Natural killer cell (primary cell): ENCODE data around the gene OR6C76. TPM values are rescaled to one million over a fixed set of nuclear protein-coding genes. Genes with fewer than 3 reads are reported as not detected.

ENCODE experiments used
- ATAC-seq, 3 donors: fragments of 150-1000 bp in 2 of 3; fragments of 200-7000 bp in 1 of 3; cut with Tn5 transposase; 1 replicate in 1 of 3; 2 replicates in 2 of 3; pipeline ENCODE4 v1.10.0; 2021; ENCODE audit warnings: mild to moderate bottlenecking in 2 of 3, moderate library complexity in 2 of 3
- DNase-seq, 2 donors: peaks; one replicate each; pipeline versions ENCODE4 v3.0.0 to v3.0.0-alpha.2; 2013 to 2021; ENCODE audit warnings: mixed read lengths in 1 of 2
- H3K27ac ChIP-seq: one replicate; pipeline ENCODE4 v1.5.1; 2013; ENCODE audit warnings: mild to moderate bottlenecking, low read length
- H3K27me3 ChIP-seq: one replicate; pipeline ENCODE4 v1.6.1; 2013; ENCODE audit warnings: low read length; ENCODE audit not compliant: control insufficient read depth, insufficient read depth
- H3K36me3 ChIP-seq: one replicate; pipeline ENCODE4 v1.6.1; 2013; ENCODE audit warnings: low read length; ENCODE audit not compliant: control insufficient read depth, insufficient read depth
- H3K4me1 ChIP-seq: one replicate; pipeline ENCODE4 v1.6.1; 2013; ENCODE audit warnings: low read length; ENCODE audit not compliant: control insufficient read depth, insufficient read depth
- H3K4me3 ChIP-seq: one replicate; pipeline ENCODE4 v1.5.1; 2013; ENCODE audit warnings: low read length
- H3K9me3 ChIP-seq: one replicate; pipeline ENCODE4 v1.6.1; 2013; ENCODE audit warnings: low read length; ENCODE audit not compliant: control insufficient read depth, insufficient read depth
- H3K27ac Mint-ChIP-seq, 2 donors: one replicate each; pipeline ENCODE4 v1.8.0; 2022; ENCODE audit warnings: mild to moderate bottlenecking in 2 of 2, mixed read lengths in 2 of 2, moderate library complexity in 1 of 2
- H3K27me3 Mint-ChIP-seq, 2 donors: one replicate each; pipeline ENCODE4 v1.8.0; 2022; ENCODE audit warnings: low read depth in 2 of 2, mixed read lengths in 2 of 2
- H3K36me3 Mint-ChIP-seq: one replicate; pipeline ENCODE4 v1.8.0; 2022; ENCODE audit warnings: mixed read lengths
- H3K4me1 Mint-ChIP-seq, 2 donors: one replicate each; pipeline ENCODE4 v1.8.0; 2022; ENCODE audit warnings: mixed read lengths in 2 of 2
- H3K4me3 Mint-ChIP-seq: one replicate; pipeline ENCODE4 v1.8.0; 2022; ENCODE audit warnings: mild to moderate bottlenecking, moderate library complexity, mixed read lengths
- H3K9me3 Mint-ChIP-seq, 2 donors: one replicate each; pipeline ENCODE4 v1.8.0; 2022; ENCODE audit warnings: mixed read lengths in 2 of 2
- CTCF ChIP-seq: fragments of 200-600 bp; IDR thresholded peaks from one replicate; pipeline ENCODE4 v1.8.0; 2022; ENCODE audit warnings: antibody characterized with exemption
- WGBS: methylation state at CpG from one replicate; pipeline ENCODE4 v1.1.7; 2013; ENCODE audit warnings: missing lambda C conversion rate; ENCODE audit not compliant: insufficient coverage; 5-methylcytosine and 5-hydroxymethylcytosine counted together
- intact Hi-C: fragments of 100-400 bp; cut with micrococcal nuclease; formaldehyde crosslinking; loops from one replicate; pipeline ENCODE4 v1.14.2; 2022
- total RNA-seq, 4 donors: library from RNA; stranded (reverse); fragments of 120-200 nt in 1 of 4; gene quantifications; one replicate each; pipeline versions ENCODE4 v1.2.3 to v1.2.4, GENCODE V29; 2013 to 2022

The OR6C76 gene
- total RNA-seq, result not detected
- total RNA-seq (2013), result not detected

- intact Hi-C loops, result no loop called here
- Mint-ChIP-seq H3K36me3 (no peaks in the 10 kb centered on the region), H3K4me1 (no peaks in the 10 kb centered on the region), H3K27me3 (peaks cover 14 to 21% of the 10 kb centered on the region in 2 donors), H3K9me3 (no peaks in the 10 kb centered on the region), H3K27ac (no peak within 1 kb of the TSS), H3K4me3 (no peak within 1 kb of the TSS)
- ATAC-seq (no peak), DNase-seq (no peak)
- Histone ChIP-seq H3K27ac (no peak within 1 kb of the TSS), H3K27me3 (no peaks in the 10 kb centered on the region), H3K4me3 (no peak within 1 kb of the TSS), H3K4me1 (no peaks in the 10 kb centered on the region), H3K36me3 (no peaks in the 10 kb centered on the region), H3K9me3 (no peaks in the 10 kb centered on the region)
- WGBS, result 91% methylated on average over 4 of the region's 4 CpGs
- no peak for TF ChIP-seq CTCF
Measured at GRCh38 chr12:55425954-55426353, at the start of gene OR6C76. OR6C76 (plus strand) TSS chr12:55426254; CDS start chr12:55426254, 0 bp downstream.

- H3K36me3 Mint-ChIP-seq, result no peaks in the 10 kb centered on the region
- Histone ChIP-seq H3K9me3 (no peaks in the 10 kb centered on the region), H3K27me3 (peaks cover 2% of the 10 kb centered on the region), H3K27ac (no peak overlapping the region), H3K4me3 (no peak overlapping the region), H3K4me1 (no peaks in the 10 kb centered on the region), H3K36me3 (no peaks in the 10 kb centered on the region)
- no peak overlapping the region for H3K27ac Mint-ChIP-seq
- intact Hi-C loops, result no loop called here
- no peaks in the 10 kb centered on the region for H3K9me3 Mint-ChIP-seq
- H3K4me1 Mint-ChIP-seq, result no peaks in the 10 kb centered on the region
- no peak for DNase-seq
- H3K27me3 Mint-ChIP-seq, result peaks cover 3 to 26% of the 10 kb centered on the region in 2 donors
- H3K4me3 Mint-ChIP-seq, result no peak overlapping the region
- no peak for TF ChIP-seq CTCF
- no peak for ATAC-seq
Measured at GRCh38 chr12:55385891-55386290, 40.2 kb upstream of the OR6C76 start.

GRCh38 chr12:55392032-55392795 lies 33.8 kb upstream of the OR6C76 start:
- no peak for TF ChIP-seq CTCF
- intact Hi-C loops, result no loop called here
- H3K36me3 Mint-ChIP-seq, result no peaks in the 10 kb centered on the region
- no peaks in the 10 kb centered on the region for H3K9me3 ChIP-seq
- peaks cover 3% of the 10 kb centered on the region for H3K27me3 ChIP-seq
- no peak for DNase-seq
- H3K4me3 ChIP-seq, result no peak overlapping the region
- no peaks in the 10 kb centered on the region for H3K36me3 ChIP-seq
- H3K4me3 Mint-ChIP-seq, result no peak overlapping the region
- no peaks in the 10 kb centered on the region for H3K9me3 Mint-ChIP-seq
- H3K4me1 Mint-ChIP-seq, result no peaks in the 10 kb centered on the region
- no peak overlapping the region for H3K27ac Mint-ChIP-seq
- WGBS, result 90% methylated on average over 23 of the region's 23 CpGs
- no peak overlapping the region for H3K27ac ChIP-seq
- H3K4me1 ChIP-seq, result no peaks in the 10 kb centered on the region
- H3K27me3 Mint-ChIP-seq, result no peaks in the 10 kb centered on the region
- no peak for ATAC-seq

GRCh38 chr12:55396326-55396725 lies 29.7 kb upstream of the OR6C76 start:
- DNase-seq (no peak), ATAC-seq (no peak)
- Histone ChIP-seq H3K4me1 (no peaks in the 10 kb centered on the region), H3K4me3 (no peak overlapping the region), H3K27me3 (peaks cover 10% of the 10 kb centered on the region), H3K36me3 (no peaks in the 10 kb centered on the region), H3K27ac (no peak overlapping the region), H3K9me3 (no peaks in the 10 kb centered on the region)
- no peaks in the 10 kb centered on the region for H3K4me1 Mint-ChIP-seq
- no peak overlapping the region for H3K27ac Mint-ChIP-seq
- 100% methylated on average over 1 of the region's 1 CpG for WGBS
- no peak overlapping the region for H3K4me3 Mint-ChIP-seq
- TF ChIP-seq CTCF, result no peak
- intact Hi-C loops, result no loop called here
- peaks cover 8 to 27% of the 10 kb centered on the region in 2 donors for H3K27me3 Mint-ChIP-seq
- H3K9me3 Mint-ChIP-seq, result no peaks in the 10 kb centered on the region
- no peaks in the 10 kb centered on the region for H3K36me3 Mint-ChIP-seq
